Testis (tissue), 3 donors: ENCODE data around the gene GPR153. TPM values are rescaled to one million over a fixed set of nuclear protein-coding genes. Genes with fewer than 3 reads are reported as not detected.

Experiments
- DNase-seq: peaks from one replicate; pipeline ENCODE4 v3.0.0-alpha.2; 2019
- H3K27ac ChIP-seq, 2 donors: fragments of 200-600 bp; sonication (generic); one replicate each; pipeline ENCODE4 v1.5.1; 2019
- H3K27me3 ChIP-seq: fragments of 200-600 bp; sonication (generic); one replicate; pipeline ENCODE4 v1.5.1; 2019
- H3K36me3 ChIP-seq: fragments of 200-600 bp; sonication (generic); one replicate; pipeline ENCODE4 v1.5.1; 2017; ENCODE audit warnings: low read depth; ENCODE audit errors: missing control alignments
- H3K4me1 ChIP-seq: fragments of 200-600 bp; sonication (generic); one replicate; pipeline ENCODE4 v1.5.1; 2019
- H3K4me3 ChIP-seq, 2 donors: fragments of 200-600 bp; sonication (generic); one replicate each; pipeline ENCODE4 v1.5.1; 2017 to 2019
- H3K9me3 ChIP-seq: fragments of 200-600 bp; sonication (generic); one replicate; pipeline ENCODE4 v1.5.1; 2017
- CTCF ChIP-seq, 3 experiments: fragments of 450-650 bp in 2 of 3; fragments of 200-600 bp in 1 of 3; sonication (generic) in 1 of 3; IDR thresholded peaks; one replicate each; pipeline ENCODE4 v1.5.1; 2016 to 2019; ENCODE audit warnings: antibody characterized with exemption in 3 of 3, mild to moderate bottlenecking in 2 of 3, moderate library complexity in 1 of 3
- POLR2A ChIP-seq: fragments of 450-650 bp; IDR thresholded peaks from one replicate; pipeline ENCODE4 v1.6.1; 2017; ENCODE audit warnings: antibody characterized with exemption, mild to moderate bottlenecking, moderate library complexity
- WGBS, 2 donors: methylation state at CpG; one replicate each; pipeline ENCODE4 v1.1.5; 2018; 5-methylcytosine and 5-hydroxymethylcytosine counted together
- intact Hi-C: fragments of 100-400 bp; cut with DNase I; formaldehyde crosslinking; loops from one replicate; pipeline ENCODE4 v1.15.1; 2023; ENCODE audit warnings: low total_unique reads
- polyA plus RNA-seq: library from polyadenylated mRNA; stranded (reverse); fragments of 350-450 nt; fragmentation: Illumina TruSeq; extraction: RNeasy Lipid Tissue Mini Kit (QIAGEN cat#74804); gene quantifications from one replicate; pipeline ENCODE4 v1.2.3, GENCODE V29; 2014; ENCODE audit warnings: low read depth, low replicate concordance; ENCODE audit not compliant: insufficient read depth
- total RNA-seq, 2 donors: library from RNA; depleted of rRNA; stranded (reverse); fragments of >200 nt; gene quantifications; one replicate each; pipeline ENCODE4 v1.2.3, GENCODE V29; 2016

GPR153 gene
- total and polyA plus RNA-seq, 3 donors from 2014 or later = 5.7 to 6.3 (median 5.8) TPM

- DNase-seq = no peak
- H3K27ac ChIP-seq = no peak overlapping the region
- no peaks in the 10 kb centered on the region for H3K27me3 ChIP-seq
- intact Hi-C loops = no loop called here
- no peaks in the 10 kb centered on the region for H3K36me3 ChIP-seq
- H3K4me3 ChIP-seq = peak overlapping the region; percentile 61 to 96
- no peak for TF ChIP-seq CTCF (IDR thresholded peaks at IDR 0.05)
- no peak for TF ChIP-seq POLR2A
- 37 to 47% methylated on average over 12 to 20 of the region's 20 CpGs for WGBS, 2 donors
- H3K9me3 ChIP-seq = no peaks in the 10 kb centered on the region
- H3K4me1 ChIP-seq = peaks cover 5% of the 10 kb centered on the region
Observed at GRCh38 chr1:6234502-6235295, 26.2 kb downstream of the GPR153 start.

- intact Hi-C loops = no loop called here
- 47 to 65% methylated on average over 1 of the region's 1 CpG for WGBS, 2 donors
- no peak for DNase-seq
- H3K36me3 ChIP-seq = no peaks in the 10 kb centered on the region
- no peak for TF ChIP-seq POLR2A
- no peak for TF ChIP-seq CTCF (IDR thresholded peaks at IDR 0.05)
- no peaks in the 10 kb centered on the region for H3K27me3 ChIP-seq
- peaks cover 5% of the 10 kb centered on the region for H3K4me1 ChIP-seq
- no peaks in the 10 kb centered on the region for H3K9me3 ChIP-seq
- H3K4me3 ChIP-seq = no peak overlapping the region
- H3K27ac ChIP-seq = no peak overlapping the region
Observed at GRCh38 chr1:6233376-6233775, 27.5 kb downstream of the GPR153 start.

- H3K4me1 ChIP-seq = no peaks in the 10 kb centered on the region
- no peaks in the 10 kb centered on the region for H3K36me3 ChIP-seq
- H3K9me3 ChIP-seq = no peaks in the 10 kb centered on the region
- H3K27me3 ChIP-seq = no peaks in the 10 kb centered on the region
- TF ChIP-seq CTCF (IDR thresholded peaks at IDR 0.05) = no peak
- TF ChIP-seq POLR2A = no peak
- no peak overlapping the region for H3K4me3 ChIP-seq
- 87 to 88% methylated on average over 8 of the region's 8 CpGs for WGBS, 2 donors
- intact Hi-C loops = no loop called here
- DNase-seq = no peak
- no peak overlapping the region for H3K27ac ChIP-seq
Observed at GRCh38 chr1:6225651-6226050, 35.2 kb downstream of the GPR153 start.

DNA sequence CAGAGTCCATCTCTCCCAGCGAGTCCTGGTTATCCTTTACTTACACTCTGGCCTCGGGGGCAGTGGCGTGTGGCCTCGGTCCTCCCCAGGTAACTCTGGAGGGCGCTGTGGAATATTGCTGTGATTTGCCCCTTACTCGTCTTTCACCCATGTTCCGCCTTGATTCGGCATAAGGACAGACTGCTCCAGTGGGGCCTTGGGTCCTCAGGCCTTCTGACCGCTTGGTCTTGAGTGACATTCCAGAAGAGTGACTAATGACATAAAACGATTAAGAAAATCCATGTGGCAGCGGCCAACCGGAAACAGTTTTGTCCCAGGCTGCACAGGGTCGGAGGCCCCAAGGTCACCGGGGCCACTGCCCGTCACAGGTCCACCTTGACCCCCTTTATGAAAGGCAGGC, 36.2 kb downstream of the GPR153 start:
- Histone ChIP-seq H3K36me3 (no peaks in the 10 kb centered on the region), H3K4me3 (no peak overlapping the region), H3K27ac (no peak overlapping the region), H3K9me3 (no peaks in the 10 kb centered on the region), H3K4me1 (no peaks in the 10 kb centered on the region), H3K27me3 (no peaks in the 10 kb centered on the region)
- intact Hi-C loops = no loop called here
- 88 to 91% methylated on average over 15 of the region's 15 CpGs for WGBS, 2 donors
- no peak for TF ChIP-seq CTCF (IDR thresholded peaks at IDR 0.05)
- DNase-seq = no peak

- H3K27me3 ChIP-seq = no peaks in the 10 kb centered on the region
- intact Hi-C loops = no loop called here
- DNase-seq = no peak
- no peak overlapping the region for H3K27ac ChIP-seq
- no peaks in the 10 kb centered on the region for H3K36me3 ChIP-seq
- TF ChIP-seq CTCF (IDR thresholded peaks at IDR 0.05) = no peak
- TF ChIP-seq POLR2A = no peak
- no peak overlapping the region for H3K4me3 ChIP-seq
- WGBS, 2 donors = 94 to 98% methylated on average over 8 to 13 of the region's 13 CpGs
- H3K4me1 ChIP-seq = no peaks in the 10 kb centered on the region
- H3K9me3 ChIP-seq = no peaks in the 10 kb centered on the region
Observed at GRCh38 chr1:6223617-6224016, 37.3 kb downstream of the GPR153 start.
